Trophoblast cell (in vitro differentiated cells and primary cell): Measurements from ENCODE around the gene SMIM45.

Experiments used
- DNase-seq, 2 donors: peaks; one replicate each; pipeline ENCODE4 v3.0.0-alpha.2; 2016
- H2AFZ ChIP-seq: 2 replicates; pipeline ENCODE4 v1.6.1; 2013; ENCODE audit warnings: low read length, moderate library complexity, mild to moderate bottlenecking; ENCODE audit not compliant: insufficient read depth, poor library complexity
- H2AK5ac ChIP-seq: 2 replicates; pipeline ENCODE4 v1.6.1; 2013; ENCODE audit warnings: mild to moderate bottlenecking, low read length
- H2BK120ac ChIP-seq: 2 replicates; pipeline ENCODE4 v1.6.1; 2013; ENCODE audit warnings: low read length, mild to moderate bottlenecking, moderate library complexity; ENCODE audit not compliant: insufficient read depth, poor library complexity
- H2BK12ac ChIP-seq: 2 replicates; pipeline ENCODE4 v1.6.1; 2013; ENCODE audit warnings: mild to moderate bottlenecking, low read length, moderate library complexity
- H2BK5ac ChIP-seq: 2 replicates; pipeline ENCODE4 v1.6.1; 2013; ENCODE audit warnings: low read length, low read depth, moderate library complexity, mild to moderate bottlenecking; ENCODE audit not compliant: poor library complexity
- H3K14ac ChIP-seq: 2 replicates; pipeline ENCODE4 v1.6.1; 2013; ENCODE audit warnings: mild to moderate bottlenecking, low read length
- H3K18ac ChIP-seq: 2 replicates; pipeline ENCODE4 v1.6.1; 2013; ENCODE audit warnings: mild to moderate bottlenecking, low read length
- H3K23ac ChIP-seq: 2 replicates; pipeline ENCODE4 v1.6.1; 2013; ENCODE audit warnings: low read length
- H3K27ac ChIP-seq: 2 replicates; pipeline ENCODE4 v1.5.1; 2013; ENCODE audit warnings: low read depth, mild to moderate bottlenecking, inconsistent platforms, low read length, moderate library complexity
- H3K27me3 ChIP-seq: 2 replicates; pipeline ENCODE4 v1.6.1; 2013; ENCODE audit warnings: inconsistent platforms, mild to moderate bottlenecking, low read length, moderate library complexity; ENCODE audit not compliant: insufficient read depth
- H3K36me3 ChIP-seq, 2 experiments: 1 replicate in 1 of 2; 2 replicates in 1 of 2; pipeline ENCODE4 v1.6.1; 2013; ENCODE audit warnings: low read length in 2 of 2, mild to moderate bottlenecking in 2 of 2, moderate library complexity in 1 of 2; ENCODE audit not compliant: insufficient read depth in 2 of 2, control insufficient read depth in 1 of 2
- H3K4ac ChIP-seq: 2 replicates; pipeline ENCODE4 v1.6.1; 2013; ENCODE audit warnings: low read depth, mild to moderate bottlenecking, low read length, moderate library complexity
- H3K4me1 ChIP-seq, 2 experiments: 1 replicate in 1 of 2; 2 replicates in 1 of 2; pipeline ENCODE4 v1.6.1; 2013; ENCODE audit warnings: low read length in 2 of 2, mild to moderate bottlenecking in 2 of 2, moderate library complexity in 1 of 2; ENCODE audit not compliant: insufficient read depth in 2 of 2, control insufficient read depth in 1 of 2
- H3K4me2 ChIP-seq: 2 replicates; pipeline ENCODE4 v1.6.1; 2013; ENCODE audit warnings: inconsistent platforms, mild to moderate bottlenecking, low read length, moderate library complexity
- H3K4me3 ChIP-seq: 2 replicates; pipeline ENCODE4 v1.5.1; 2013; ENCODE audit warnings: mild to moderate bottlenecking, low read depth, low read length, inconsistent platforms
- H3K79me1 ChIP-seq: one replicate; pipeline ENCODE4 v1.6.1; 2013; ENCODE audit warnings: low read length
- H3K79me2 ChIP-seq: 2 replicates; pipeline ENCODE4 v1.6.1; 2013; ENCODE audit warnings: low read length, mild to moderate bottlenecking; ENCODE audit not compliant: control insufficient read depth, insufficient read depth, poor library complexity
- H3K9ac ChIP-seq: 2 replicates; pipeline ENCODE4 v1.6.1; 2013; ENCODE audit warnings: mild to moderate bottlenecking, low read length
- H3K9me3 ChIP-seq: 2 replicates; pipeline ENCODE4 v1.6.1; 2013; ENCODE audit warnings: low read depth, mild to moderate bottlenecking, control low read depth, inconsistent platforms, low read length; ENCODE audit not compliant: insufficient read depth
- H4K12ac ChIP-seq: 2 replicates; pipeline ENCODE4 v1.6.1; 2013; ENCODE audit warnings: low read depth, mild to moderate bottlenecking, low read length, moderate library complexity
- H4K8ac ChIP-seq: 2 replicates; pipeline ENCODE4 v1.6.1; 2013; ENCODE audit warnings: low read depth, mild to moderate bottlenecking, low read length, moderate library complexity
- H4K91ac ChIP-seq: one replicate; pipeline ENCODE4 v1.6.1; 2013; ENCODE audit warnings: low read depth, mild to moderate bottlenecking, low read length, moderate library complexity
- WGBS: extraction: QIAGEN DNeasy Blood & Tissue Kit; methylation state at CpG from one replicate; pipeline ENCODE4 v1.1.7; 2013; ENCODE audit warnings: missing lambda C conversion rate; ENCODE audit not compliant: insufficient read length, insufficient coverage; ENCODE audit errors: extremely low coverage; 5-methylcytosine and 5-hydroxymethylcytosine counted together

Gene SMIM45

DNA sequence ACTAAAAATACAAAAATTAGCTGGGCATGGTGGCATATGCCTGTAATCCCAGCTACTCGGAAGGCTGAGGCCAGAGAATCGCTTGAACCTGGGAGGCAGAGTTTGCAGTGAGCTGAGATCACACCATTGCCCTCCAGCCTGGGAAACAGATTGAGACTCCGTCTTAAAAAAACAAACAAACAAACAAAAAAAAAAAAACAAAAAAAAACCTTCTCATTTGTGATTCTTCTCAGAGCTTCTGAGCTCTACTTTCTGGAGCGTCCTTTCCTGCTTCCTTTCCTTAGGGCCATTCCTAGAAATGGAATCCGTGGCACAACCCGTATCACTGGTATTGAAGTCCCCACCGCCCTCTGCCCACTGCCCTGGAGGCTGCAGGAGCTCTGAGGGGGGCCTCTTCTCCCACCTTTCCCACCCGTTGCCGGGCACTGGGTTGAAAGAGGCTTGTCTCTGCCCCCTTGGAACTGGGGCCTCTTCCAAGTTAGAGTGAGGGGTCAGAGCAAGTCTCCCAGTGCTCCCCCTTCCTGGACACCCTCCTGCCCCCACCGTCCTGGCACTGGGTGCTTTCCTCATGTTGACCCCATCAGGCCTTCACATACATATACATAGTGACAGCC is 35.1 kb upstream of the SMIM45 start:
- H2AK5ac ChIP-seq = no peak overlapping the region
- no peak for DNase-seq
- H2BK12ac ChIP-seq = no peak overlapping the region
- H3K14ac ChIP-seq = no peak overlapping the region
- H3K9me3 ChIP-seq = peaks cover 10% of the 10 kb centered on the region
- H3K4me2 ChIP-seq = no peak overlapping the region
- H3K4ac ChIP-seq = no peak overlapping the region
- H2BK120ac ChIP-seq = no peak overlapping the region
- WGBS = no CpG with 5 or more reads among the region's 10 CpGs
- no peak overlapping the region for H3K4me3 ChIP-seq
- H3K18ac ChIP-seq = no peak overlapping the region
- no peak overlapping the region for H2AFZ ChIP-seq
- H4K12ac ChIP-seq = no peak overlapping the region
- H3K4me1 ChIP-seq = peaks cover 7 to 10% of the 10 kb centered on the region in 2 experiments
- no peak overlapping the region for H4K8ac ChIP-seq
- no peak overlapping the region for H4K91ac ChIP-seq
- no peaks in the 10 kb centered on the region for H3K36me3 ChIP-seq
- H3K79me1 ChIP-seq = no peaks in the 10 kb centered on the region
- H3K27ac ChIP-seq = no peak overlapping the region
- H3K23ac ChIP-seq = no peak overlapping the region
- H3K79me2 ChIP-seq = no peaks in the 10 kb centered on the region
- peaks cover 59% of the 10 kb centered on the region for H3K27me3 ChIP-seq
- H3K9ac ChIP-seq = no peak overlapping the region
- no peak overlapping the region for H2BK5ac ChIP-seq

DNA sequence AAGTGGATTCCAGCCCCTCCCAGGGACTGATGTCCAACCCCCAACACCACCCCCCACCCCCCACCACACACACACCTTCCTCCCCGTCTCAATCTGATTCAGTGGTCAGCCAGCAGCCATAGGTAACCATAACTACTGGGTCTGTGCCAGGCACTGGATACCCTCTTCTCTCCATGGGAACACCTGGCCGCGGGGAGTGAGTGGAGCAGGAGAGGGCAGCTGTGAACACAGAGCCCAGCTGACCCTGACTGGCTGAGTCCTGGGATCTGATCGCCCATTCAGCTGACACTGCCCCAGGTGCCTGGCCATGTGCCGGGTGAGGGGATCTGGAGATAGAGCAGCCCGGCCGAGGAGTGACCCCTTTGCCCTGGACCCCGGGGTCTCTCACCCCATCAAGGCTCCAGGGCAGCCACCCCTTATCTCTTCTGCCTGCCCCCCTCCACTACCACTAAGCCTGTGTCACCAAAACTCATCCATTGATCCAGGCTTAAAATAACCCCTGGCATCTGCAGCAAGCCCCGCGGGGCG is 34.5 kb upstream of the SMIM45 start:
- H3K4ac ChIP-seq = no peak overlapping the region
- no peak overlapping the region for H3K9ac ChIP-seq
- H3K79me1 ChIP-seq = no peaks in the 10 kb centered on the region
- no CpG with 5 or more reads among the region's 11 CpGs for WGBS
- no peak overlapping the region for H3K4me3 ChIP-seq
- no peak overlapping the region for H2BK5ac ChIP-seq
- H3K36me3 ChIP-seq = no peaks in the 10 kb centered on the region
- H3K23ac ChIP-seq = no peak overlapping the region
- H4K91ac ChIP-seq = no peak overlapping the region
- H3K4me2 ChIP-seq = no peak overlapping the region
- H4K12ac ChIP-seq = no peak overlapping the region
- no peak for DNase-seq
- H3K27me3 ChIP-seq = peaks cover 54% of the 10 kb centered on the region
- H3K79me2 ChIP-seq = no peaks in the 10 kb centered on the region
- H4K8ac ChIP-seq = no peak overlapping the region
- peaks cover 4% of the 10 kb centered on the region for H3K9me3 ChIP-seq
- no peak overlapping the region for H3K14ac ChIP-seq
- H3K27ac ChIP-seq = no peak overlapping the region
- no peak overlapping the region for H2AFZ ChIP-seq
- H3K4me1 ChIP-seq = peaks cover 7 to 10% of the 10 kb centered on the region in 2 experiments
- no peak overlapping the region for H3K18ac ChIP-seq
- no peak overlapping the region for H2AK5ac ChIP-seq
- no peak overlapping the region for H2BK120ac ChIP-seq
- H2BK12ac ChIP-seq = no peak overlapping the region

DNA sequence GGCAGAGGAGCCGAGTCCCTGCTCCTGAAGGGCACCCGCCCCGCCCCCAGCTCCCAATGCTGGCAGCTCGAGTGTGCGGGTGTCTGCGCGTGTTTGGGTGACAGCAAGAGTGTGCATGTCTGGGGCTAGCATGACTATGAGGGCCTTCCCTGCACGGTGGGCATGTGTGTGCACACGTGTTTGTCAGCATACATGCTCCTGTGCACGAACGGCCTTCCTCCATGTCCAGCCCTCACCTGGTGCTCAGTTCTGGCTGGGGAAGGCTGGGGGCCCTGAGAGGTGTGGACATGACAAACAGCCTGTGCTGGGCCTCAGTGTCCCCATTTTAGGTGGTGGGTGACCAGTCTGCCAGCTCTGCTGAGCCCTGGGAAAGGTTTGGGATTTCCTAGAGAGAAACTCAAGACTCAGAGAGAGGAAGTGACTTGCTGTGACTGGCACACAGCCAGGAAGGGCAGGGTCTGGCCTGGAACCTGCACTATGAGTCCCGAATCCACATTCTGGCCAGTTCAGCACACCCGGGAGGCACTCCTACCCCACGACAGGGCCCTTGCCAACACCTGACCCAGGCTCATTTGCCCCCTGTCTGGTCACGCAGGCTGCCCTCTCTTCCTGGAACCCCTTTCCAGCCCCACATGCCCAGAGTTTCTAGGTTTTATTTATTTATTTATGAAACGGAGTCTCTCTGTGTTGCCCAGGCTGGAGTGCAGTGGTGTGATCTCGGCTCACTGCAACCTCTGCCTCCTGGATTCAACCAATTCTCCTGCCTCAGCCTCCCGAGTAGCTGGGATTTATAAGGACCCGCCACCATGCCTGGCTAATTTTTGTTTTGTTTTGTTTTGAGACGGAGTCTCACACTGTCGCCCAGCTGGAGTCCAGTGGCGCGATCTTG is 33.8 kb upstream of the SMIM45 start:
- peak in 1 of 2 donors; percentile 30 for DNase-seq
- Histone ChIP-seq H3K79me1 (no peaks in the 10 kb centered on the region), H2BK12ac (no peak overlapping the region), H2AK5ac (no peak overlapping the region), H3K36me3 (no peaks in the 10 kb centered on the region), H3K9ac (no peak overlapping the region), H3K9me3 (peaks cover 4% of the 10 kb centered on the region), H3K4me1 (peaks cover 7 to 10% of the 10 kb centered on the region in 2 experiments), H3K4me2 (no peak overlapping the region), H2BK120ac (no peak overlapping the region), H3K79me2 (no peaks in the 10 kb centered on the region), H4K12ac (no peak overlapping the region), H3K4me3 (no peak overlapping the region), H3K27me3 (peaks cover 46% of the 10 kb centered on the region), H3K18ac (no peak overlapping the region), H2AFZ (no peak overlapping the region), H3K4ac (no peak overlapping the region), H4K91ac (no peak overlapping the region), H2BK5ac (no peak overlapping the region), H3K14ac (no peak overlapping the region), H4K8ac (no peak overlapping the region), H3K23ac (no peak overlapping the region), H3K27ac (no peak overlapping the region)
- WGBS = no CpG with 5 or more reads among the region's 23 CpGs

DNA sequence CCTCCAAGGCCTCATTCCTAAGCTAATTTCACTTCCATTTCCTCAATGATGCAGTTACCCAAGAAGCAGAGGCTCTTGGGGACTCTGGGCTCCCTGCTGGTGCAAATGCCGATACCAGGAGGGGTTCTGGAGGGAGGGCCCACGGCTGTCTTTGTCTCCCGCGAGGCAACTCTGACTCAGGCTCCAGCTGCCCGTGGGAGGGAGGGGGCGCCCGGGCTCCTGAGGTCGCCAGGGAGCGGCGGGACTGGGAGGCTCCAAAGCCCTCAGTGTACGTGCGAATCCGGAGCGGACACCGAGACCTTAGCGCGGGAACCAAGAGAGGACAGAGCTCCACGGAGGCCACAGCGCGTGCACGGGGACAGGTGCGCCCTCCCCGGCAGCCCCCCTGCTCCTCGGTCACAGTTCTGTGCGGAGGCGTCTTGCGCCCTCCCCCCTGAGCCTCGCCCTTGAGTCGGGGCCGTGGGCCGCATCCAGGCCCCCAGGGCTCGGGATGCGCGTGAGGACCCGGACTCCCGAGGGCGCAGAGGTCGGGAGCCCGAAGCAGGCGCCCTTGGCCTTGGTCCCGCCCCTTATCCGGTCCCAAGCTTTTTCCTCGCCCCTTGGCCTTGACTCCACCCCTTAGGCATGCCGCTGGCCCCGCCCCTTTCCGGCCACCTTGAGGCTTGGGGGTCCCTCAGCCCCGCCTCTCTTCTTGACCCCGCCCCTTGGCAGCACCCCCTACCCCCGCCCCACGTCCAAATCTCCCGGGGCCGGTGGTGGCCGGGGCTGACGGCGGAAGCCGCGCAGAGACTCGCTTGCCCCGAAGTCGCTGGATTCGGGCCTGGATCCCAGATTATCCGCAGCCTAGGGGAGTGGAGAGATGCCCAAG is 32.4 kb upstream of the SMIM45 start:
- H3K18ac ChIP-seq = no peak overlapping the region
- no peak overlapping the region for H2AK5ac ChIP-seq
- no peak overlapping the region for H4K91ac ChIP-seq
- peak overlapping the region; percentile 91 for H3K4me2 ChIP-seq
- peak overlapping the region; percentile 42 for H3K4me3 ChIP-seq
- no peak overlapping the region for H3K14ac ChIP-seq
- H3K9me3 ChIP-seq = peaks cover 4% of the 10 kb centered on the region
- H2BK5ac ChIP-seq = no peak overlapping the region
- H3K23ac ChIP-seq = no peak overlapping the region
- H3K36me3 ChIP-seq = no peaks in the 10 kb centered on the region
- no peak overlapping the region for H3K4ac ChIP-seq
- no peak overlapping the region for H3K9ac ChIP-seq
- peak overlapping the region; percentile 43 for H2AFZ ChIP-seq
- H3K27me3 ChIP-seq = peaks cover 35% of the 10 kb centered on the region
- no peaks in the 10 kb centered on the region for H3K79me2 ChIP-seq
- no peak overlapping the region for H3K27ac ChIP-seq
- H3K79me1 ChIP-seq = no peaks in the 10 kb centered on the region
- no peak overlapping the region for H4K8ac ChIP-seq
- H2BK120ac ChIP-seq = no peak overlapping the region
- DNase-seq = peak in 1 of 2 donors; percentile 17
- WGBS = no CpG with 5 or more reads among the region's 62 CpGs
- H3K4me1 ChIP-seq = peaks cover 7% of the 10 kb centered on the region in 2 experiments
- H2BK12ac ChIP-seq = no peak overlapping the region
- H4K12ac ChIP-seq = no peak overlapping the region
